ENCODE results near the gene OPN4.

Gene OPN4

GRCh38 chr10:86613905-86614304 lies 40.4 kb upstream of the OPN4 start:
- TF ChIP-seq EGR1 (IDR thresholded peaks at IDR 0.05) (no peak), TEAD4 (IDR thresholded peaks at IDR 0.05) (no peak), TAF1 (IDR thresholded peaks at IDR 0.05; ENCODE audit: low read depth) (no peak), FOXM1 (IDR thresholded peaks at IDR 0.05; ENCODE audit: borderline replicate concordance, low read depth) (no peak), CEBPB (IDR thresholded peaks at IDR 0.05) (no peak), CREB1 (IDR thresholded peaks at IDR 0.05; ENCODE audit: low read depth) (no peak)
- TF ChIP-seq, protein P1, sequence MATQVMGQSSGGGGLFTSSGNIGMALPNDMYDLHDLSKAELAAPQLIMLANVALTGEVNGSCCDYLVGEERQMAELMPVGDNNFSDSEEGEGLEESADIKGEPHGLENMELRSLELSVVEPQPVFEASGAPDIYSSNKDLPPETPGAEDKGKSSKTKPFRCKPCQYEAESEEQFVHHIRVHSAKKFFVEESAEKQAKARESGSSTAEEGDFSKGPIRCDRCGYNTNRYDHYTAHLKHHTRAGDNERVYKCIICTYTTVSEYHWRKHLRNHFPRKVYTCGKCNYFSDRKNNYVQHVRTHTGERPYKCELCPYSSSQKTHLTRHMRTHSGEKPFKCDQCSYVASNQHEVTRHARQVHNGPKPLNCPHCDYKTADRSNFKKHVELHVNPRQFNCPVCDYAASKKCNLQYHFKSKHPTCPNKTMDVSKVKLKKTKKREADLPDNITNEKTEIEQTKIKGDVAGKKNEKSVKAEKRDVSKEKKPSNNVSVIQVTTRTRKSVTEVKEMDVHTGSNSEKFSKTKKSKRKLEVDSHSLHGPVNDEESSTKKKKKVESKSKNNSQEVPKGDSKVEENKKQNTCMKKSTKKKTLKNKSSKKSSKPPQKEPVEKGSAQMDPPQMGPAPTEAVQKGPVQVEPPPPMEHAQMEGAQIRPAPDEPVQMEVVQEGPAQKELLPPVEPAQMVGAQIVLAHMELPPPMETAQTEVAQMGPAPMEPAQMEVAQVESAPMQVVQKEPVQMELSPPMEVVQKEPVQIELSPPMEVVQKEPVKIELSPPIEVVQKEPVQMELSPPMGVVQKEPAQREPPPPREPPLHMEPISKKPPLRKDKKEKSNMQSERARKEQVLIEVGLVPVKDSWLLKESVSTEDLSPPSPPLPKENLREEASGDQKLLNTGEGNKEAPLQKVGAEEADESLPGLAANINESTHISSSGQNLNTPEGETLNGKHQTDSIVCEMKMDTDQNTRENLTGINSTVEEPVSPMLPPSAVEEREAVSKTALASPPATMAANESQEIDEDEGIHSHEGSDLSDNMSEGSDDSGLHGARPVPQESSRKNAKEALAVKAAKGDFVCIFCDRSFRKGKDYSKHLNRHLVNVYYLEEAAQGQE (IDR thresholded peaks at IDR 0.05; ENCODE audit: low read depth): no peak

DNA sequence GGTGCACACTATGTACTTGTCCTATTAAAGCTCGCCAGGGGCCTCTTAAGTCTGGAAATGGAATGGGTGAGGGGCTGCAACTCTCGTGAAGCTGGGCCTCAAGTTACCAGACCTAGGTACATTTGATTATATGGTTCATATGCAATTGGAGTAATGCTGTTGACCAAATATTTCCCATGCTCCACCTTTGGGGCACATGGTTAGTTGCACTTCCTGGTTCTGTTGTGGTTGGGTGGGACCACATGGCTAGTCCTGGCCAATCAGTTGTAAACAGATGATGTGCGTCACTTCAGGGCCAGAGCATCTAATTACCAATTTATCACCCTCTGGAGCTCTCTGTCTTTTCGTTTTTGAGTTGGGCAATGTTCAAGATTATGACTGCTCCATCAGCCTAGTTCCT lies 39.5 kb upstream of the OPN4 start:
- TF ChIP-seq TAF1 (IDR thresholded peaks at IDR 0.05; ENCODE audit: low read depth) (no peak), USF1 (IDR thresholded peaks at IDR 0.05) (peak; percentile 85), MAX (IDR thresholded peaks at IDR 0.05) (peak; percentile 64), NFIC (IDR thresholded peaks at IDR 0.05) (no peak), YY1 (IDR thresholded peaks at IDR 0.05; ENCODE audit: low read depth) (no peak)

DNA sequence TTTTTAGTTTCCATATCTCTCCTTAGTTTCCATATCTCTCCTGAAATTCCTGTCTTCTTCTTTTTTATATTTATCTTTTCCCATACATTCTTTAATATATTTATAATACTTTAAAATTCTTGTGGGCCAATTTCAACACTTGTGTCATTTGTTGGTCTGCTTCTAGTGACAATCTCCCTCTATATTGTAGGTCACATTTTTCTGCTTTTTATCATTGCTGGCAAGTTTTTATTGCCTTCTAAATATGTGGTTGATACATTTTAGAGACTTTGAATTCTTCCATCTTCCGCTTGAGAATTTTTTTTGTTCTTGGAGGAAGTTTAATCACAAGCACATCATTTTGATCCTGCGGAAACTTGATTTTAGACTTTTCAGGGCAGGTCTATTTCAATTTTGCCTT lies 26.0 kb upstream of the OPN4 start:
- TF ChIP-seq RAD21 (IDR thresholded peaks at IDR 0.05; ENCODE audit: low read depth) (no peak), NFIC (IDR thresholded peaks at IDR 0.05) (no peak), YY1 (IDR thresholded peaks at IDR 0.05; ENCODE audit: low read depth) (no peak), FOXM1 (IDR thresholded peaks at IDR 0.05; ENCODE audit: borderline replicate concordance, low read depth) (no peak), CEBPB (IDR thresholded peaks at IDR 0.05) (no peak), ZBTB7A (IDR thresholded peaks at IDR 0.05; ENCODE audit: low read depth) (no peak), TAF1 (IDR thresholded peaks at IDR 0.05; ENCODE audit: low read depth) (no peak), EGR1 (IDR thresholded peaks at IDR 0.05) (no peak), EP300 (IDR thresholded peaks at IDR 0.05; ENCODE audit: borderline replicate concordance) (no peak), USF1 (IDR thresholded peaks at IDR 0.05) (no peak)
- TF ChIP-seq, protein P1 (IDR thresholded peaks at IDR 0.05; ENCODE audit: low read depth): no peak

DNA sequence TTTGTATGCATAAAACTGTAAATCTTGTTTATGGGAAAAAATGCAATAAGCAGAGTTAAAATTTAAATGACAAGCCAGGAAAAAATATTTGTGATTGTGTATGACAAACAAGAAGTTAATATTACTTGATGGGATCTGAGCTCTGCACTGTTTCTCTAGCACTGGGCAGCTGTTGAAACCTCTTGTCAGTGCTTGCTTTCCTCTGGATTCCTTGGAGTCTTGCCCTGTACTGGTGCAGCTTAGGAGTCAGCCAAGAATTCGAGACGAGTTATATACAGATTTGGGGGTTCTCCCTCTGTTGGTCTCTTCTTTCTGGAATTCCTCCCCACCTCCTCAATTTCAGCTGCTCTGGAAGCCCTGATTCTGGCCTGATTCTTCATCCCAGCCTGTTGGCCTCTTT lies 24.3 kb upstream of the OPN4 start:
- TF ChIP-seq EP300 (IDR thresholded peaks at IDR 0.05; ENCODE audit: borderline replicate concordance) (no peak), FOXM1 (IDR thresholded peaks at IDR 0.05; ENCODE audit: borderline replicate concordance, low read depth) (no peak), NFIC (IDR thresholded peaks at IDR 0.05) (no peak), TEAD4 (IDR thresholded peaks at IDR 0.05) (no peak), RAD21 (IDR thresholded peaks at IDR 0.05; ENCODE audit: low read depth) (no peak), TAF1 (IDR thresholded peaks at IDR 0.05; ENCODE audit: low read depth) (no peak)
- TF ChIP-seq, protein P1 (IDR thresholded peaks at IDR 0.05; ENCODE audit: low read depth): no peak

DNA sequence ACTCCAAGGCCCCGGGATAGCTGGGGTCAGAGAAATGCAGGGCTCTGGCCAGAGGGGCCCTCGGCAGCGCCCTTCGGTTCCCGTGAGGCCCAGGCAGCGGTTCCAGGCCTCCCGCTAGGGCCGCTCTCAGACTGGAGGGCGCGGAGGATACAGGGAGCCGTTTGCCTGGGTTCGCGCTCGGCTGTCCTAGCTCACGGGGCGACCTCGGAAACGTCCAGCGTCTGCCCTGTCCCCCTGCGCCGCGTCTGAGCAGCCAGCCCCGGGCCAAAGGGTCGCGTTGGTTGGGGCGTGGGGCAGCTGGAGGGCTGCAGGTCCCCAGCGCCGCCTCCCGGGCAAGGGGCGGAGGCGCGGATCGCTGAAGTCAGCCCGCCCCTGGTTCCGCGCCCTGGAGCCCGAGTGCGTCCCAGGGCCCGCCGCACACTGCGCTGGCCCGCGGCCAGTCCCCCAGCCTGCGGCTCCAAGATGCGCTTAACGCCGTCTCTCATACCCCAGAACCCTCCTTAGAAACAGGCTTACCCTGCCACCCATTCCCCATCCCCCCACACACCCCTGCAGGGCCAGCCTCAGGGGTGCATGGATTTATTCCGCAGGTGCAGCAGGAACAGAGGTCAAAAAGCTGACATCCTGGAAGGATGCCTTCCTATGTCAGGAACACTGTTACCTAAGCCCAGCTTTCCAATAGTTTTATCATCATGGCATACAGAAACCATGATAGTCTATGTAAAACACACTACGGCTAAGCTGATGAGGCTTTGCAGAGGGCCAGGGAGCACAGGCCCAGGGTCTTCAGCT lies 22.1 kb upstream of the OPN4 start:
- TF ChIP-seq RAD21 (IDR thresholded peaks at IDR 0.05; ENCODE audit: low read depth) (peak; percentile 36; the same call in 1 of the 2 replicates), ZBTB7A (IDR thresholded peaks at IDR 0.05; ENCODE audit: low read depth) (peak; percentile 73), NFIC (IDR thresholded peaks at IDR 0.05) (peak; percentile 78), USF1 (IDR thresholded peaks at IDR 0.05) (no peak), TCF12 (IDR thresholded peaks at IDR 0.05; ENCODE audit: low read depth) (peak; percentile 20; the same call in 1 of the 2 replicates)
